Measurements from ENCODE around the gene FHIT. TPM values are rescaled to one million over a fixed set of nuclear protein-coding genes. Genes with fewer than 3 reads are reported as not detected.

Gene FHIT
- total RNA-seq, 4 donors from 2014 or later, result 3.5 to 17.0 (median 16.7) TPM

- Histone ChIP-seq H3K36me3 (no peaks in the 10 kb centered on the region), H3K9me3 (no peaks in the 10 kb centered on the region), H3K27ac (no peak overlapping the region), H3K4me3 (no peak overlapping the region), H3K27me3 (no peaks in the 10 kb centered on the region), H3K4me1 (no peaks in the 10 kb centered on the region)
- TF ChIP-seq POLR2A (IDR thresholded peaks at IDR 0.05), result no peak
- TF ChIP-seq CTCF (IDR thresholded peaks at IDR 0.05), result no peak
- no peak for DNase-seq
Measured at GRCh38 chr3:59997583-59997982, 1253.7 kb downstream of the FHIT start.

GRCh38 chr3:59996056-59996455 is 1255.2 kb downstream of the FHIT start:
- no peaks in the 10 kb centered on the region for H3K4me1 ChIP-seq
- H3K9me3 ChIP-seq, result no peaks in the 10 kb centered on the region
- H3K36me3 ChIP-seq, result no peaks in the 10 kb centered on the region
- no peak overlapping the region for H3K27ac ChIP-seq
- TF ChIP-seq POLR2A (IDR thresholded peaks at IDR 0.05) (no peak), CTCF (IDR thresholded peaks at IDR 0.05) (no peak)
- no peak for DNase-seq
- H3K27me3 ChIP-seq, result no peaks in the 10 kb centered on the region
- H3K4me3 ChIP-seq, result no peak overlapping the region

GRCh38 chr3:59995563-59995962 is 1255.7 kb downstream of the FHIT start:
- no peak for TF ChIP-seq POLR2A (IDR thresholded peaks at IDR 0.05)
- TF ChIP-seq CTCF (IDR thresholded peaks at IDR 0.05), result no peak
- Histone ChIP-seq H3K36me3 (no peaks in the 10 kb centered on the region), H3K9me3 (no peaks in the 10 kb centered on the region), H3K27me3 (no peaks in the 10 kb centered on the region), H3K4me3 (no peak overlapping the region), H3K27ac (no peak overlapping the region), H3K4me1 (no peaks in the 10 kb centered on the region)
- DNase-seq, result no peak

GRCh38 chr3:59994732-59995304 is 1256.4 kb downstream of the FHIT start:
- H3K4me1 ChIP-seq, result no peaks in the 10 kb centered on the region
- no peak overlapping the region for H3K27ac ChIP-seq
- no peaks in the 10 kb centered on the region for H3K27me3 ChIP-seq
- no peaks in the 10 kb centered on the region for H3K9me3 ChIP-seq
- no peaks in the 10 kb centered on the region for H3K36me3 ChIP-seq
- TF ChIP-seq CTCF (IDR thresholded peaks at IDR 0.05), result no peak
- no peak for TF ChIP-seq POLR2A (IDR thresholded peaks at IDR 0.05)
- H3K4me3 ChIP-seq, result no peak overlapping the region
- DNase-seq, result no peak

- Histone ChIP-seq H3K27ac (no peak overlapping the region), H3K4me3 (no peak overlapping the region), H3K4me1 (no peaks in the 10 kb centered on the region), H3K27me3 (no peaks in the 10 kb centered on the region), H3K9me3 (no peaks in the 10 kb centered on the region), H3K36me3 (no peaks in the 10 kb centered on the region)
- no peak for DNase-seq
- TF ChIP-seq CTCF (IDR thresholded peaks at IDR 0.05) (no peak), POLR2A (IDR thresholded peaks at IDR 0.05) (no peak)
Measured at GRCh38 chr3:59992578-59992977, 1258.7 kb downstream of the FHIT start.

- Histone ChIP-seq H3K4me1 (no peaks in the 10 kb centered on the region), H3K36me3 (no peaks in the 10 kb centered on the region), H3K27me3 (no peaks in the 10 kb centered on the region), H3K4me3 (no peak overlapping the region), H3K27ac (no peak overlapping the region), H3K9me3 (no peaks in the 10 kb centered on the region)
- DNase-seq, result no peak
- no peak for TF ChIP-seq CTCF (IDR thresholded peaks at IDR 0.05)
- no peak for TF ChIP-seq POLR2A (IDR thresholded peaks at IDR 0.05)
Measured at GRCh38 chr3:59990915-59991314, 1260.3 kb downstream of the FHIT start.

All from Peyer's patch (tissue), 4 donors.